HG02981 (cell line): Measurements from ENCODE around the gene ACVR1B.

Source experiments
- ATAC-seq: cut with Tn5 transposase; IDR thresholded peaks from one replicate; pipeline ENCODE4 v1.9.1; 2021; ENCODE audit warnings: mild to moderate bottlenecking, moderate library complexity; ENCODE audit not compliant: unreplicated experiment

ACVR1B gene

DNA sequence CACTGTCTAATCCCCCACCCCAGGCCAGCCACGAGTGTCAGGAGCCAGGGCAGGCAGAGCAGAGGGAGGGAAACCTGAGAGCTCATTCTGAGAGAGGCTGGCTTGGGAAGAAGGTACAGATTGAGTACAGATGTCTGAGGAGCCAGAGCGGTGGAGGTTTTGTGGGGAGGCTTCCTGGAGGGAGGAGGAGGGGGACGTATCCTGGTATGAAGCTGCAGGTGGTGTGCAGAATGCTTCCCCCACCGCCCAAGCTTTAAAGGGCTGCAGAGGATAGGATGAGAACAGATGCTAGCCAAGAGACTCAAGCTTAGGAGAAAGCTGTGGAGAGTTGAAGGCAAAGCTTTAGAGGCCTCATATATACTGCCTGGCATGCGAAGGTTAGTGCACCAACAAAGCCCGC lies 52.1 kb downstream of the ACVR1B start:
- ATAC-seq, result no peak

DNA sequence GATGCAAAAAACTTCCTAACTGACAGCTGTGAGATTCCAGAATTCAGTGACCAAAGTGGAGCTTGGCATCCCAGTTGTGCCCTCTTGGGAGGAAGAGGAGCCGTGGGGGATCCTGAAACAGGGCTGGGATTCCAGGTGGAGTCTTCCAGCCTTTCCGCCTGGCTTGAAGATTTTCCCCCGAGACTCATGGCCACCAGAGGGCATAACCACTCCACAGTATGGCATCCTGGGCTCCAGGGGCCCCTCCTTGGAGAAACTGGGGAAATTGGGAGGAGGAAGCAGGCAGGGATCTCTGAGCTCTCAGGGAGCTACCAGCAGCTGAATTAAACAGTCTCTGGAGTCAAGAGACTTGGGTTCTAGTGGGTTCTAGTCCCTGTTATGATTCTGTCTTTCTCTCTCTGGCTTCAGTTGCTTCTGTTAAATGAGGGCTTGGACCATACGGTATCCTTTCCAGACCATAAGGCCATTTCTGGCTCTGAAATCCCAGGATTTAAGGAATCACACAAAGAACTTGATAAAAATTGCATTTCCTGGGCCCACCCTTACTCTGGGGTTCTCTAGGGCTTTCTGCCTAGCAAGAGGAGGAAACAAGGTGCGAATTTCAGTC lies 52.6 kb downstream of the ACVR1B start:
- ATAC-seq, result no peak

DNA sequence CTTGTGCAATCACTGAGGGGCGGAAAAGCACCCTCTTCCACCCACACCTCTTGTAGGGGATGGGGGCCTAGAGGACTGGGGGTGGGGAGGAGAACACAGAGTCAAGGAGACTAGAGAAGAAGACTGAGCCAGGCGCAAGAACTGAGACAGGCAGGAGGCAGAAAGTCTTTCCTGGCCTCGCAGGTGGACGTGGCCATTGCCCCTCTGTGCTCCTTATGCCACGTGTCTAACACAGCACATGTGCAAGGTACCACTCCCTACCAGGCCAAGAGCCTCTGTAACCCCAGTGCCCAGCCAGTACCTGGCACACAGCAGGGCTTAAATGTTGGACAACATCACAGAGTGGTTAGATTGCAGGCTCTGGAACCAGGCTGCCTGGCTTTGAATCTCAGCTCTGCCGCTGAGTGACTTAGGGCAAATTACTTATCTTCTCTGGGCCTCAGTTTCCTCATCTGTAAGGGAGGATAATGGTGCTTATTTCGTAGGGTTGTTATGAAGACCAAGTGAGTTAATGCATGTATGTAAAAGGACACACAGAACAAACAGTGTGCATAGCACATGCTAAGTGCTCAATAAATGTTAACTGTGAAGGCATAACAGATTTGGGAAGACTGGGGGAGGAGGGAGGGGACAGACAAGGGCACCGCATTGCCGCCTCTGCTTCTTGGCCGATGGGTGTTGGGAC lies 53.9 kb downstream of the ACVR1B start:
- no peak for ATAC-seq

DNA sequence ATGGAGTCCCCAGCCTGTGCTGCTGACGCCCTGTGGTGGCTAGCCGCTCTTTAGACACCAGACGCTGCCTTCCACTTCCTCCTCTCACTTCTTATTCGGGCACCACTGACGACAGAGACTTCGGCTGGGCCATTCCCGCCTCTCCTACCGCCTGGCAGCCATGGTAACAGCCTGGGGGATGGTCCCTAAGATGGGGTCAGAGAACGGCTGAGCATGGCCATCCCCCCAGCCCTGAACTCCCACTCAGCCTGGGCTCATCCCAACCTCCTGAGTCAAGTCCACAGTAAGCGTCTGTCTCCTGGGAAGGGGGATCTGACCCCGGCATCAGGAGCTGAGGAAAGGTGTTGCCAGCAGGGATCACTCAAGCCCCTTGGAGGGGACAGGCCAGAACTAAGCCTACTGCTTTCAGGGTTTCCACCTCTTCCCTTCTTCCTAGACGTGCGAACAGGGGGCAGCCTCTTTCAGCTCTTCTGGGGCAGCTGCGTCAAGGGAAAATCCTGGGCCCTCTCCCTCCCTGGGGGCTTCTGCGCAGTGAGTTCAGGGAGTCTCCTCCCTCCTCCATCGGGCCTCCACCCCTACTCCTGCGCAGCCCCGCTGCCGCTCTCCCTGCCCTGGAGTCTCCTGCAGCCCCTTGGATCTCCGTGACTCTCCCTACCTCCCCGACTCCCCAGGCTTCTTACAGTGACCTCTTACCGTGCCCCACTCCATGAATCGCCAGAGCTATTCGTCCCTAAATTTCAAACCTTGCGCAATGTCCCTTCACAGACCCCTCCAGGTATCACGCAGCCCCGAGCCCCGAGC lies 54.6 kb downstream of the ACVR1B start:
- no peak for ATAC-seq

DNA sequence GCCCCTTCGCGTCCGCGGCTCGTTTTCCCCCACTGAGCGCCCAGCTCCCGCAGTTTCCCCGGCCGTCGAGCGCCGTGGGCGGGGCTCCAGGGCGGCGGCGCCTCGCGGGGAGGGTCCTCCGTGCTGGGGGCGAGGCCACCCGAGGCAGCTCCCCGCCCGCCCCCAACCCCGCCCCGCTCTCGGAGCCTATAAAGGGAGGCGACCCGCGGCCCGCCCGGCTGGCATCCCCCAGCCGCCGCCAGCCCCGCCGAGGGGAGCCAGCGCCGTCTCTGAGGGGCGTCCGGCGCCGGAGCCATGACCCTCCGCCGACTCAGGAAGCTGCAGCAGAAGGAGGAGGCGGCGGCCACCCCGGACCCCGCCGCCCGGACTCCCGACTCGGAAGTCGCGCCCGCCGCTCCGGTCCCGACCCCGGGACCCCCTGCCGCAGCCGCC lies 55.2 kb downstream of the ACVR1B start, which contains the start of gene TAMALIN:
TAMALIN (plus strand) TSS at position 221 of the 432 bp plus-strand sequence; CDS start at position 295, 74 bp downstream.
- no peak for ATAC-seq

DNA sequence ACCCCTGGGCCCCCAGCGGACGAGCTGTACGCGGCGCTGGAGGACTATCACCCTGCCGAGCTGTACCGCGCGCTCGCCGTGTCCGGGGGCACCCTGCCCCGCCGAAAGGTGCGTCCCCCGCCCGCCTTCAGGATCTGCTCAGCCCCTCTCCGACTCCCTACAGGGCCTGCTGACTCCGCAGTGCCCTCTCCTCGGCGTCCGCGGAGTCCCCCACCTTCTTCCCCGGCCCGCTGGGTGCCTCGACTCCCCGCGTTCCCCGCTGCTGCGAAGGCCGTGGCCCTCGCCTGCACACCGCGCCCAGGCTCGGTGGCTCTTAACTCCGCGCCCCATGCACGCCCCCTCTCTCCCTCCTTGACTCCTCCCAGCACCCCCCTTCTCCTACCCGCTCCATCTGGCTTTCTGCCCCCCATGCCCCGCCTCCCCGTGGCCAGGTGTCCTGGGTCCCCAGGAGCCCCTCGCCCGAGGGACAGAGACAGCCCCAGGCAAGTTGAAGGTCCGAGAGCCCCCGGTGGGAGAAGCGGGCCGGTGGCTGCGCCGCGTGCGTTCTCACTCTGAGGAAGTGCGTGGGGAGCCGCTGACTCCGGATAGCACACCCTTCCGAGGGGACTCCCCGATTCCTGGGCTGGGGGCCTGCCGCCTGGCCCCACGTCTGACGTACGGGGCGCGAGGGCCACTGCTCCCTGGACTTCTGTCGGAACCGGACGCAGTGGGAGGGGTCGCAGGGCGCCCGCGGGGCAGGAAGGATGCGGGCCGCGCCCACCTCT lies 55.8 kb downstream of the ACVR1B start:
- no peak for ATAC-seq

DNA sequence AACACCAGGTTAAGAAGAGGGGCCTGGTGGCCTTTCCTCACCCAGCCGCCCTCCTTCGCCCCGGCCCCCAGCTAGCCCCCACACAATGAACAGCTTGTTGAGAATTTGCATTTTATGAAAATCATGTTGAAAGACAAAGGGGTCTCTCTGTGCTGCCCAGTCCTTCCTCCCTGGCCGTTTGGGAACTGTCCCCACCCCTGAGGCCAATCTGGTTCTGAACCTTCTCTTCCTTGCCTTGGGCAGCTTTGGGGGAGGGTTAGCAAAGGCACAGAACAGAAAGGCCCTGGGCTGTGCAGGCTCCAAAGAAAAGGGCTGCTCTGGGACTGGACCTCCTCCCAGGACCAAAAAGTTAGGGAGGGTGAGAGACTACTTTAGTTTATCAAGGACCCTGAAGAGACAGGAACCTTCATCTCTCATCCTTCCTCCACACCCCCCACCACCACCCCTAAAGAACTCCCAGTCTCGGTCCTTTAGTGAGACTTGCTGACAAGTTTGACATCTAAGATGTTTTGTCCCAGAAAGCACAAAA lies 56.5 kb downstream of the ACVR1B start:
- ATAC-seq, result no peak

DNA sequence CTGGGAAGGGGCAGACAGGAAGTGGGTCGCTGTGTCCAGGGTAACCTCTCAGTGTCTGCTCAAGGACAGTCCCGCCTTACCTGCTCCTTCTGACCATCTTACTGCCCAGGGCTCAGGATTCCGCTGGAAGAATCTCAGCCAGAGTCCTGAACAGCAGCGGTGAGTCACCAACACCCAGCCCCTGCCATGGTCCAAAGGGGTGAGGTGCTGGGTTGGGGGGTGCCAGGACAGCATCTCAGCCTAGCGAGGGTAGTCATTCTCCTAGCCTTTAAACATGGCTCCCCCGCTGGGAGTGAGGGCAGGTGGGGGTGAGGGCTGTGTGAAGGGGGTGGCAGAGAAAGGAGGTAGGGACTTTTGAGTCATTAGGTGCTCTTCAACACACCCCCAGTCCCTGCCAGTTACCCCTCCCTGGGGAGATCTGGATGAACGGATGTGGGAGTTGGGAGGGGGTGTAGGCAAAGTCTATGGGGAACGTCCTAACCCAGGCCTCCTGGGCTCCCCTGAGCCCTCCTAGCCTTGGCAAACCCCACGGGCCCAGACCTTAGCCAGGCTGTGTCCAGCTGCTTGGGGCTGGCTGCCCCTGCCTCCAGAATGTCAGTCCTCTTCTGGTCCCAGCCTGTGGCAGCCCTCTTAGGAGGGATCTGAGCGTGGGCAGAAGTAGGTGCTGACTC lies 57.7 kb downstream of the ACVR1B start:
- ATAC-seq, result no peak

DNA sequence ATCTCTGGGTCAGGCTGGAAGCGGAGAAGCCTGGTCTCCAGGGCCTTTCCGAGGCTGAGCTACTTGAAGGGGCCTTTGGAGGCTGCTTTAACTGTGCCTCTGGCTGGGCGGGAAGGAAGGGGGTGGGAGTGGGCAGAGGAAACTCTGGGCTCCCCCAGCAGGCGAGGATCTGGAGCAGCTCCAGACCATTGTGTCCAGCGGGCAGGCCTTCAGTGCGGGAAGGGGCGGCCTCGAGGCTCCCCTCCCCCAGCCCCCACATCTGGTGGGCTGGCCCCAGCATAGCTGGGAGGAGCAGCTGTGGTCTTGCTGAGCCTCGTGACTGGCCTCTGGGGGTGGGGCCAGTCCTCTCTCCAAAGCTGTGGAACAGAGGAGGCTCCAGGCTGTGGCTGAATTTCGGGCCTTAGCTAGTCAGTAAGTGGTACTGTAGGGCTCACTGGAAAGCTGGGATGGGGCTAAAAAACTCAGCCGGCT lies 58.7 kb downstream of the ACVR1B start:
- no peak for ATAC-seq

DNA sequence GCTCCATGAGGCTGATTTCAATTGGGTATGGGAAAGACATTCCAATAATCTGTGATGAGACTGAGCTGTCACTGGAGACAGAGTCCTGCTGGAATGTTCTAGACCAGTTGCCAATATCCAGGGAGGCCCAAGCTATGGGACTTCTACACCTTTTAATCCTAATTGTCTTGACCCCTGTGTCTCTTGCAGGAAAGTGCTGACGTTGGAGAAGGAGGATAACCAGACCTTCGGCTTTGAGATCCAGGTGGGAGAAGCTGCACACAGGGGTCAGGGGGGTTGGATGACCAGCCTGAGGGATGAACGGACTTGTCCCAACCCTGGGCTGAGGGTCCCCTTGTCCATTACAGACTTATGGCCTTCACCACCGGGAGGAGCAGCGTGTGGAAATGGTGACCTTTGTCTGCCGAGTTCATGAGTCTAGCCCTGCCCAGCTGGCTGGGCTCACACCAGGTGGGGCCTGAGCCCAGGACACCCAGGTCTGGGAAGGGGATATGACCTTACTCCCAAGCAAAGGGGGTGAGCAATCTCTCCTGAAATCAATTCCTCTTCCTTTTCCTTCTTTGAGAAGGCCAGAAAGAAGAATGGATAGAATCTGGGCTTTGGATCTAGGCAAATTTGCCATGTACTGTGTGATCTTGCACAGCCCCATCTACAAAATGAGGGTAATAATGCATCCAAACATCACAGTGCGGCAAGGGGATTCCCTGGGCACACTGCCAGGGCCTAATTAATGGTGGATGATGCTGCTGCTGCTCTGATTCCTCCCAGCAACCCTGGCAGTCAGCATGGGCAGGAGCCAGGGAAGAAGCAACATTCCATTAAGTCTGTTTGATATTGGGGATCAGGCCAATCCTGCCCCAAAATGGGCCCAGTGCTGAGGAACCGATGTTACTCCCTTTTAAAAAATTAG lies 59.4 kb downstream of the ACVR1B start:
- ATAC-seq, result no peak

DNA sequence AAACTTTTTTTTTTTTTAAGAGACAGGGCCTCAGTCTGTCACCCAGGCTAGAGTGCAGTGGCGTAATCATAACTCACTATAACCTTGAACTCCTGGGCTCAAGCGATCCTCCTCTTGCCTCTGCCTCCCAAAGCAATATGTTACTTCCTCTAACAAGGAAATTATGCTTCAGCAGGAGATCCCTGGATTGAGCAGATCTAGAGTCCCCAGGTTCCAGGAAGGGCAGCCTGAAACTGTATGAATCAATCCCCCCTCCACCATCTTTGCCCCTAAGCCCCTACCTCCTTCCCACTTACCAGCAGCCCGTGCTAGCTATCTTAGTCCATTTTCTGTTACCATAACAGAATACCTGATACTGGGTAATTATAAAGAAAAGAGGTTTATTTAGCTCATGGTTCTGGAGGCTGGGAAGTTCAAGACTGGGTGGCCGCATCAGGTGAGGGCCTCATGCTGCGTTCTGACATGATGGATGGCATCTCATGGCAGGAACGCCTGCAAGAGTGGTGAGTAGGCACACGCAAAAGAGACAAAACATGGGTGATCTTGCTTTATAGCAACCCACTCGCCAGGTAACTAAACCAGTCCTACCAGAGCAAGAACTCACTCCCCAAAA lies 60.2 kb downstream of the ACVR1B start:
- no peak for ATAC-seq

DNA sequence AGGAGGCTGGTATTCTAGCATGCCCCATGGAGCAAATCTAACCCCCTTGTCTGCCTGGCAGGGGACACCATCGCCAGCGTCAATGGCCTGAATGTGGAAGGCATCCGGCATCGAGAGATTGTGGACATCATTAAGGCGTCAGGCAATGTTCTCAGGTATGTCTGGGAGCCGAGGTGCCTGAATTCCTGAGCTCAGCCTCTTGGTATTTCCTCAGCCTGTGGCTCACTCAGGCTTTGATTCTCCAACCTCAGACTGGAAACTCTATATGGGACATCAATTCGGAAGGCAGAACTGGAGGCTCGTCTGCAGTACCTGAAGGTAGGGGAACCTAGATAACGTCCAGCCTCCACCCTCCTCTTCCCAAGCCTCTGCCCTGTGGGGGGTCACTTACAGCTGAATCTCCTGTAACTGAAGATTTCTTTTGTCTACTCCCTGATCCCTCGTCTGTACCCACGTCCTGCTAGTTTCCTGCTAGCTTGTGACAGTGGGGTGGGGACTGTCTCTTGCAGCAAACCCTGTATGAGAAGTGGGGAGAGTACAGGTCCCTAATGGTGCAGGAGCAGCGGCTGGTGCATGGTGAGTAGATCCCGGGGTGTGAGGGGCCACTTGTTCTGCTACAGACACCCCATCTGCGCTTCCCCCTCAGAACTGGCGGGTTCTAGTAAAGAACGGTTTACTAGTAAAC lies 62.3 kb downstream of the ACVR1B start:
- no peak for ATAC-seq

DNA sequence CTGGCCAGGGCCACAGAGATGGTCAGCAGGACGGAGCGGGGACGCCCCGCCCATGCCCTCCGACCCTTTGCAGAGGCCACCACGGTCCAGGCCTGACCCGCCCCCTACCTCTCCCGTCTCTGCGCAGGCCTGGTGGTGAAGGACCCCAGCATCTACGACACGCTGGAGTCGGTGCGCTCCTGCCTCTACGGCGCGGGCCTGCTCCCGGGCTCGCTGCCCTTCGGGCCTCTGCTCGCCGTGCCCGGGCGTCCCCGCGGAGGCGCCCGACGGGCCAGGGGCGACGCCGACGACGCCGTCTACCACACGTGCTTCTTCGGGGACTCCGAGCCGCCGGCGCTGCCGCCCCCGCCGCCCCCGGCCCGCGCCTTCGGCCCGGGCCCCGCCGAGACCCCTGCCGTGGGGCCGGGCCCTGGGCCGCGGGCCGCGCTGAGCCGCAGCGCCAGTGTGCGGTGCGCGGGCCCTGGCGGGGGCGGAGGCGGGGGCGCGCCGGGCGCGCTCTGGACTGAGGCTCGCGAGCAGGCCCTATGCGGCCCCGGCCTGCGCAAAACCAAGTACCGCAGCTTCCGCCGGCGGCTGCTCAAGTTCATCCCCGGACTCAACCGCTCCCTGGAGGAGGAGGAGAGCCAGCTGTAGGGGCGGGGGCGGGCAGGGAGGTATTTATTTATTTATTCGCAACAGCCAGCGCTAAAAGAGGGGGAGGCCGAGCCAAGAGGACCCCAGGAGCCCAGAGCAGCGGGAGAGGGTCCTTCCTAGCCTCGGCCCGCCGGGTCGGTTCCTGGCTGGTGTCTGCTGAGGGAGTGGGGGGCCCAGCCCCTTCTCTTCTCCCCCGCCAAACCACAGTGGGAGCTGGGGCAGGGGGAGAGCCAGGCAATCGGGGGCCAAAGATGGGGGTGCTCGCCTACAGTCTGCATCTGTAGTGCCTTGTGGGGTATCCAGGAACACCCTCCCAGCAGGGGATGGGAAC lies 63.4 kb downstream of the ACVR1B start:
- no peak for ATAC-seq

DNA sequence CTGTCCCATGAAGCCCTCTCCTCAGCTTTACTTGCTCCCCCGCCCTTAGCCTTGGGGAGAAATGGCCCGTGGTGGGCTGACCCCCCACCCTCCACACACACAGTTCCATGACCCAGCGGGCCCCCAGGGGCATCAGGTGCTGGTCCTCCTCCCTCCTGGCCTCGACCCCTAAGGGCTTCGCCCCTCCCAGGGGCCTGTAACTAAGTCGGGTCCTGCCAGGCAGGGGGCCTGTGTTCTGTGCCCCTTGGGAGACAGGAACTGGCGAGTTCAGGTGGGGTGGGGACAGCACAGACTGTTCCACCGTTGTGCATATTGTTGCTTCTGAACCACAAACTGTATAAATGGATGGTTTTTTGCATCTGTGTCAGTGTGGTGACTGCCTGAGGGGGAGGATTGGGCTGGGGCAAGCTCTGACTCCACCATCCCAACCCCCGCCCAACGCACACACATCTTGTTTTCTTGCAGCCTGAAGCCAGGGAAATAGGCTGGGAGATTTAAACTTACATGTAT lies 64.1 kb downstream of the ACVR1B start:
- ATAC-seq, result no peak

DNA sequence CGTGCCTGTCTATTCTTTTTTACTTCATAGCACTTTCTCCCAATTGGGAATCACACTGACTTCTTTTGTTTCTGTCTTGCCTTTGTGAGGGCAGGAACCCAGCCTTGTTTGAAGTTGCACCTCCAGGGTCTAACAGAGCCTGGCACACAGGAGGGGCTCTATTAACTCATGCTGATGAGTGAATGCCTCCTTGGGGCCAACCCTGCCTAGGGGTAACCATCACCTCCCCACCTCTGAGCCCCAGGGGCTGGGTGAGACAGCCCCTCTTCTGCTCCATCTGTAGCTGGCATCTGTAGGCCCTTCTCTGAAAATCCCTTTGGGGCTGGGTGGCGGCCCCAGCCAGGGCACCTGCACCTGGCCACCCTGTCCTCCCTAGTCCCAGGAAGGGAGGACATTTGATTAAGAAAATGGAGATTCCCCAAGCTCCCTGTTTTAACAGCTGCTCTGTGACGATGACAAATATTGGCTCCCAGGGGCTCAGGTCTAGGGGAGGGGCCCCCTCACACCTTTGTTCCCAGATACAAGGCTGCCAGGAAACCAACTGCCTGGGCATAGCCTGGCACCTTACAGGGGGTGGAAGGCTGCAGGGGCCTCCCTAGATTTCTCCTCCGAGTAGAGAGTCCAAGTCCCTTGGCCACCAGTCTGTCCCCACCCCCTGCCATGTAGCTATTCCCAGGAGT lies 67.1 kb downstream of the ACVR1B start:
- ATAC-seq, result no peak

DNA sequence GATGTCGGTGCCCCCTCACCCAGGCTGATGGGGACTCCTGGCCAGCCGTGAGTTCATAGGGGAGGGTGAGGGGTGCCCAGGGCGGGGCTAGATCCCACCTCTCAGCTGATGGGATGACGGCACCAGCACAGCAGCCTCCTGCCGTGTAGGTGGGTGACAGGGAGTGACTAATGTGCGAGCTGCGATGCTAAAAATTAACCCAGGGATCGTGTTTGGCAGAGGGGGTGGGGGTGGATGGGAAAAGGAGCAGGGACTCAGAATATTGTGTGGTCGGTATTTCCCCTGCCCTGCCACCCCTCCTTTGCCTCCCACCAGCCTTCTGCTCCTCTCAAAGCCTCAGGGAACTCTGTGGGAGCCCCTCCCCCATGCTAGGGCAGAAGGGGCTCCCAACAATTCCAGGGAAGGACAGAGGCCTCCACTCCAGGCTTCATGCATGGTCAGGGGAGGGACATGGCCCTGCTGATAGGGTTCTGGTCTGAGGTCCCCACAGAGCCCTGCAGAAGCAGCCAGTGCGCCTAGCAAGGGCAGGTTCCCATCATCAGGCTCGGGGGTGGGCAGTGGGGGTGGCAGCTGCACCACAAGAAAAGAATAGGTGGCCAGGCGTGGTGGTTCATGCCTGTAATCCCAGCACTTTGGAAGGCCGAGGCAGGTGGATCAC lies 67.7 kb downstream of the ACVR1B start:
- ATAC-seq, result no peak
